ENCODE measurements around the gene FAM81A.
"Not testable (repeated sequence)": the region's sequence is repeated elsewhere in the genome, so short reads cannot be mapped to it uniquely, and the experiment has no call there.

FAM81A gene

DNA sequence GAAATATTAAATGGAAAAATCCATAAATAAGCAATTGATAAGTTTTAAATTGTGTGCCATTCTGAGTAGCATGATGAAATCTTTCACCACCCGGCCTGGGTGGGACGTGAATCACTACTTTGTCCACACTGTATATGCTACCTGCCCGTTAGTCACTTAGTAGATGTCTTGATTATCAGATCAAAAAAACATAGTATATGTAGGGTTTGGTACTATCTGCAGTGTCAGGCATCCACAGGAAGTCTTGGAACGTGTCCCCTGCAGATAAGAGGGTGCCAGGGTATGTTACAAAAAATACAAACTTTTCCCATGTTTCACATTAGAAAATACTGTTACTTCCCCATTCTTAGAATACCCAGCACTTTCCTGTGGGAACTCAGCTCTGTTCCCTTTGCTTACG, 35.2 kb downstream of the FAM81A start:
- no peak overlapping the region for H3K4me3 ChIP-seq (ENCODE audit: low read depth, low read length)
- in situ Hi-C loops (cut with HindIII; ENCODE audit: low sequenced_read_pairs): no loop called here
- TF ChIP-seq, protein P1, sequence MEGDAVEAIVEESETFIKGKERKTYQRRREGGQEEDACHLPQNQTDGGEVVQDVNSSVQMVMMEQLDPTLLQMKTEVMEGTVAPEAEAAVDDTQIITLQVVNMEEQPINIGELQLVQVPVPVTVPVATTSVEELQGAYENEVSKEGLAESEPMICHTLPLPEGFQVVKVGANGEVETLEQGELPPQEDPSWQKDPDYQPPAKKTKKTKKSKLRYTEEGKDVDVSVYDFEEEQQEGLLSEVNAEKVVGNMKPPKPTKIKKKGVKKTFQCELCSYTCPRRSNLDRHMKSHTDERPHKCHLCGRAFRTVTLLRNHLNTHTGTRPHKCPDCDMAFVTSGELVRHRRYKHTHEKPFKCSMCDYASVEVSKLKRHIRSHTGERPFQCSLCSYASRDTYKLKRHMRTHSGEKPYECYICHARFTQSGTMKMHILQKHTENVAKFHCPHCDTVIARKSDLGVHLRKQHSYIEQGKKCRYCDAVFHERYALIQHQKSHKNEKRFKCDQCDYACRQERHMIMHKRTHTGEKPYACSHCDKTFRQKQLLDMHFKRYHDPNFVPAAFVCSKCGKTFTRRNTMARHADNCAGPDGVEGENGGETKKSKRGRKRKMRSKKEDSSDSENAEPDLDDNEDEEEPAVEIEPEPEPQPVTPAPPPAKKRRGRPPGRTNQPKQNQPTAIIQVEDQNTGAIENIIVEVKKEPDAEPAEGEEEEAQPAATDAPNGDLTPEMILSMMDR (IDR thresholded peaks at IDR 0.05; ENCODE audit: low read depth, low read length): no peak
- DNase-seq (ENCODE audit: low read depth, low spot score): no peak

DNA sequence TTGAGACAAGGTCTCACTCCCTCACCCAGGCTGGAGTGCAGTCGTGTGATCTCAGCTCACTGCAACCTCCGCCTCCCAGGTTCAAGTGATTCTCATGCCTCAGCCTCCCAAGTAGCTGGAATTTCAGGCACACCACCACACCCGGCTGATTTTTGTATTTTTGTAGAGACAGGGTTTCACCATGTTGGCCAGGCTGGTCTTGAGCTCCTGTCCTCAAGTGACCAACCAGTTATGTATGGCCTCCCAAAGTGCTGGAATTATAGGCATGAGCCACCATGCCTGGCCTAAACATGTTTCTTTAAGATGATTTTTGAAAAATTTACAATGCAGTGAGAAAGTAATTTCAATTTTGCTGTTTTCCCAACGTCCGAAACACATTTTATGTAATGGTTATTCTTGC, 37.2 kb downstream of the FAM81A start:
- in situ Hi-C loops (cut with HindIII; ENCODE audit: low sequenced_read_pairs); DNase-seq (ENCODE audit: low read depth, low spot score); H3K4me3 ChIP-seq (ENCODE audit: low read depth, low read length): not testable (repeated sequence)

DNA sequence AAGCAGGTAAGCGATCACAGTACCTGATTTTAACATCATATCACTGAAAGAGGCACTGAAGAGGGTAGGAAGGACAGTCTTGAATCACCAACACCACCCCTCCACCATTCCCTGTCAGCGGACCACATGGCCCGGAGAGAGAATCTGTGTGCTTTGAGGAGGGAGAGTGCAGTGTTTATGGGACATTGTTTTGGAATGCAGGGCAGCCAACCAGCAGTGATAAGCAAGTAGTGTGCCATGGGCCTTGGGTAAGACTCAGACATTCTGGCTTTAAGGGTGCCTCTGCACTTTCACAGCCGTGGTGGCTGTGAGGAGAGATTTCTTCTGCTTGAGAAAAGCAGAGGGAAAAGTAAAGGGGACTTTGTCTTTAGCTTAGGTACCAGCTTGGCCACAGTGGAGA, 46.4 kb downstream of the FAM81A start:
- no peak for DNase-seq (ENCODE audit: low read depth, low spot score)
- no peak overlapping the region for H3K4me3 ChIP-seq (ENCODE audit: low read depth, low read length)
- TF ChIP-seq, protein P1 (IDR thresholded peaks at IDR 0.05; ENCODE audit: low read depth, low read length): no peak
- in situ Hi-C loops (cut with HindIII; ENCODE audit: low sequenced_read_pairs): no loop called here

DNA sequence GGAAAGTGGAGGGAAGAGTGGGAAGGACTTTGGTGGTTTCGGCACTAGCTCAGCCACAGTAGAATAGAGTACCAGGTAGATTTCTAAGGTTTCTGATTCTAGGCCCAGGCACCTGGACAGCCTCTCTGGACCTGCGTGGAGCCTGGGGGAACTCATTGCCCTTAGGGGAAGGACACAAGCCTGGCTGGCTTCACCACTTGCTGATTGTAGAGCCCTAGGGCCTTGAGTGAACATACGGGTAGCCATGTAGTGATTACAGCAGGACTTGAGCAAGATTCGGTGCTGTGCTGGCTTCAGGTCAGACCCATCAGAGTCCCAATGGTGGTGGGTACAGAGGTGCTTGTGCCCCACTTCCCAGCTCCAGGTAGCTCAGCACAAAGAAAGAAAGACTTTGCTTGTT, 47.0 kb downstream of the FAM81A start:
- H3K4me3 ChIP-seq (ENCODE audit: low read depth, low read length): no peak overlapping the region
- in situ Hi-C loops (cut with HindIII; ENCODE audit: low sequenced_read_pairs): no loop called here
- DNase-seq (ENCODE audit: low read depth, low spot score): no peak
- TF ChIP-seq, protein P1 (IDR thresholded peaks at IDR 0.05; ENCODE audit: low read depth, low read length): no peak

DNA sequence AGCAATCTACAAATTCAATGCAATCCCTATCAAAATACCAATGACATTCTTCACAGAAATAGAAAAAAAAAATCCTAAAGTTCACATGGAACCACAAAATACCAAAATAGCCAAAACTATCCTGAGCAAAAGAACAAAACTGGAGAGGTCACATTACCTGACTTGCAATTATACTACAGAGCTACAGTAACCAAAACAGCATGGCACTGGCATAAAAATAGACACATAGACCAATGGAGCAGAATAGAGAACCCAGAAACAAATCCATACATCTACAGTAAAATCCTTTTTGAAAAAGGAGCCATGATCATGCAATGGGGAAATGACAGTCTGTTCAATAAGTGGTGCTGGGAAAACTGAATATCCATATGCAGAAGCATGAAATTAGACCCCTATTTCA, 51.5 kb downstream of the FAM81A start:
- H3K4me3 ChIP-seq (ENCODE audit: low read depth, low read length); in situ Hi-C loops (cut with HindIII; ENCODE audit: low sequenced_read_pairs); DNase-seq (ENCODE audit: low read depth, low spot score): not testable (repeated sequence)

DNA sequence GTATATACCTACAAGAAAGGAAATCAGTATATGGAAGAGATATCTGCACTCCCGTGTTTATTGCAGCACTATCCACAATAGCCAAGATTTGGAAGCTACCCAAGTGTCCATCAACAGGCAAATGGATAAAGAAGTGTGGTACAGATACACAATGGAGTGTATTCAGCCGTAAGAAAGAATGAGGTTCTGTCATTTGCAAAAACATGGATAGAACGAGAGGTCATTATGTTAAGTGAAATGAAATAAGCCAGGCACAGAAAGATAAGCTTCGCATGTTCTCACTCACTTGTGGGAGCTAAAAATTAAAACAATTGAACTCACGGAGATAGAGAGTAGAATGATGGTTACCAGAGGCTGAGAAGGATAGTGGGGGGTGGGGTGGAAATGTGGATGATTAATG, 53.1 kb downstream of the FAM81A start:
- no peak for DNase-seq (ENCODE audit: low read depth, low spot score)
- H3K4me3 ChIP-seq (ENCODE audit: low read depth, low read length): no peak overlapping the region
- TF ChIP-seq, protein P1 (IDR thresholded peaks at IDR 0.05; ENCODE audit: low read depth, low read length): no peak
- in situ Hi-C loops (cut with HindIII; ENCODE audit: low sequenced_read_pairs): no loop called here

DNA sequence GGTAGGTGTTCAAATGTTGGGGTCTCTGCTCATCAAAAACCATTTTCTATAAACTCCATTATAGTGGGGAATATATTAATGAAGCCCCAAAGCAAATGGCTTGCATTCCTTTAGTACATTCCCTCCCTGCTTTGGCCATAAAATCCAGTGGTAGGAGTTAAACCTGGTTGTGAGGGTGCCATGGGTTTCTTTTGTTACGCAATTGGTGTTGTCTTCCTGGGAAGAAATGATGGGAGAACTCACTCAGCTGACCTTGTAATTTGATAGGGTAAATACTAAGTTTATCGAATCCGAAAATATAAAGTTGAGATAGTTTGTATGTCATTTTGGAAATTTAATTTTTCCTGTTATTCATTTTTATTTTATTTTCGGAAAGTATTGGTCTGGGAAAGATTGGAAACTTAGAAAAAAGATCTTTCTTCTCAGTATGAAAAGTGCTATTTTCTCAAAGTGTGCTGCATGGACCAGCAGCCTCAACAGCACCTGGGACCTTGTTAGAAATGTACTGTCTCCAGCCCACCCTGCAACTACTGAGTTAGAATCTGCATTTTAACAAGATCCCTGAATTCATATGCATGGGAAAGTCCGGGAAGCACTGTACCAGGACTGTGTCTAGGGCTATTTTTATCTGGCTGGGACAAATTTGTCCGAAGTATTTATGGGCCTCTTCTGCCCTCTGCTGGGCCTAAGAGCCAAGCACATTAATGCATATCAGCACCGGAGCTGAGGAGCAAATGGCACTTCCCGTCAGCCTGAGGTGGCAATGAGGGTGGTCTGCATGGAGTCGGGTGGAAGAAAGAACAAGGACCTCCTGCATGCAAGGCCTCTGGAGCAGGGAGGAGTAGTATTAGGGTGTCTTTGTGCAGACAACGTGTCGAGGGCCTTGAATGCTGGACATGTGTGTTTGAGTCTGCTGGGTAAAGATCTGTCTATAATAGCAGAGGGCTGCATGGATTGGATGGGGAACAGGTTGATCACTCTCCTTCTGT, 54.7 kb downstream of the FAM81A start:
- TF ChIP-seq, protein P1 (IDR thresholded peaks at IDR 0.05; ENCODE audit: low read depth, low read length): peak; percentile 79
- no peak overlapping the region for H3K4me3 ChIP-seq (ENCODE audit: low read depth, low read length)
- in situ Hi-C loops (cut with HindIII; ENCODE audit: low sequenced_read_pairs): no loop called here
- peak; percentile 70 for DNase-seq (ENCODE audit: low read depth, low spot score)
